Endothelial cell of umbilical vein (primary cell): ENCODE results near the gene ZNF689. TPM values are rescaled to one million over a fixed set of nuclear protein-coding genes. Genes with fewer than 3 reads are reported as not detected.

Experiments used
- BruUV-seq: library from RNA; stranded (reverse); fragments of 400-500 nt; replicated peaks from 2 replicates; lab custom pipeline; 2021; lab: Mats Ljungman, UMichigan
- CTCF ChIA-PET: fragments of 300-600, 350-600 bp; sonication (Branson Sonifier 250); formaldehyde crosslinking; loops from one replicate; lab custom pipeline; 2021; ENCODE audit warnings: antibody characterized with exemption, inconsistent platforms; lab: Charles Lee
- POLR2A ChIA-PET: fragments of 300-600, 350-600 bp; sonication (Branson Sonifier 250); formaldehyde crosslinking; loops from one replicate; lab custom pipeline; 2021; ENCODE audit warnings: antibody characterized with exemption, inconsistent platforms; lab: Charles Lee
- DNase-seq: peaks from one replicate; pipeline ENCODE4 v3.0.0-alpha.2; 2011; ENCODE audit warnings: low read depth, low spot score
- FAIRE-seq: peaks from 2 replicates; lab custom pipeline; 2011; peaks lifted over from hg19 to GRCh38; lab: Jason Lieb, UNC
- H2AFZ ChIP-seq: 2 replicates; pipeline ENCODE4 v1.6.0; 2012; ENCODE audit warnings: low read depth, low read length, control low read depth, inconsistent platforms
- H3K27ac ChIP-seq: 2 replicates; pipeline ENCODE4 v1.5.1; 2011; ENCODE audit warnings: low read depth, mild to moderate bottlenecking, control low read depth, low read length, moderate library complexity; ENCODE audit not compliant: insufficient read depth
- H3K27me3 ChIP-seq, 2 experiments: 2 replicates each; pipeline versions ENCODE4 v1.6.0 to v1.6.1; 2011; ENCODE audit warnings: low read length in 2 of 2, mixed read lengths in 1 of 2; ENCODE audit not compliant: control insufficient read depth in 2 of 2, insufficient read depth in 2 of 2
- H3K36me3 ChIP-seq, 2 experiments: 2 replicates in 1 of 2; 3 replicates in 1 of 2; pipeline ENCODE4 v1.5.1; 2011; ENCODE audit warnings: low read length in 2 of 2, mild to moderate bottlenecking in 1 of 2, moderate library complexity in 1 of 2; ENCODE audit not compliant: control insufficient read depth in 2 of 2, insufficient read depth in 2 of 2; ENCODE audit errors: extremely low read depth in 1 of 2
- H3K4me1 ChIP-seq: 3 replicates; pipeline ENCODE4 v1.5.1; 2011; ENCODE audit warnings: mild to moderate bottlenecking, low read length; ENCODE audit not compliant: control insufficient read depth, insufficient read depth; ENCODE audit errors: extremely low read depth
- H3K4me2 ChIP-seq: 2 replicates; pipeline ENCODE4 v1.6.1; 2011; ENCODE audit warnings: low read length, control low read depth, mixed read lengths; ENCODE audit not compliant: insufficient read depth
- H3K4me3 ChIP-seq, 3 experiments: fragments of 200-600 bp in 1 of 3; sonication (generic), shearing (Covaris generic) in 1 of 3; replicated peaks in 1 of 3; 2 replicates each; pipeline ENCODE4 v1.5.1; 2011 to 2016; ENCODE audit warnings: control low read depth in 3 of 3, low read length in 3 of 3, mild to moderate bottlenecking in 2 of 3, inconsistent platforms in 1 of 3, low read depth in 1 of 3, moderate library complexity in 1 of 3; ENCODE audit not compliant: insufficient read depth in 1 of 3
- H3K79me2 ChIP-seq: 2 replicates; pipeline ENCODE4 v1.6.0; 2012; ENCODE audit warnings: low read length, inconsistent platforms; ENCODE audit not compliant: control insufficient read depth, insufficient read depth
- H3K9ac ChIP-seq: replicated peaks from 2 replicates; pipeline ENCODE3; 2011; ENCODE audit warnings: low read length, control low read depth; ENCODE audit not compliant: insufficient read depth; ENCODE audit errors: extremely low read depth
- H3K9me1 ChIP-seq: replicated peaks from 3 replicates; pipeline ENCODE4 v1.6.0; 2011; ENCODE audit warnings: mild to moderate bottlenecking, low read length; ENCODE audit not compliant: control insufficient read depth, insufficient read depth; ENCODE audit errors: extremely low read depth
- H3K9me3 ChIP-seq: replicated peaks from 2 replicates; pipeline ENCODE4 v1.5.1; 2012; ENCODE audit warnings: low read length, inconsistent platforms; ENCODE audit not compliant: control insufficient read depth, insufficient read depth
- H4K20me1 ChIP-seq: replicated peaks from 2 replicates; pipeline ENCODE3; 2011; ENCODE audit warnings: mild to moderate bottlenecking, low read length; ENCODE audit not compliant: control insufficient read depth, insufficient read depth; ENCODE audit errors: extremely low read depth
- CTCF ChIP-seq, 2 donors: IDR thresholded peaks; 1 replicate in 1 of 2; 2 replicates in 1 of 2; pipeline ENCODE4 v1.5.1; 2011; ENCODE audit warnings: low read length in 2 of 2, mild to moderate bottlenecking in 2 of 2, moderate library complexity in 2 of 2, control low read depth in 1 of 2, inconsistent platforms in 1 of 2, low read depth in 1 of 2; ENCODE audit not compliant: insufficient read depth in 1 of 2; ENCODE audit errors: extremely low read depth in 1 of 2
- EZH2 ChIP-seq: IDR thresholded peaks from 2 replicates; pipeline ENCODE4 v1.6.1; 2012; ENCODE audit warnings: borderline replicate concordance, low read depth, mild to moderate bottlenecking, moderate library complexity, low read length, inconsistent platforms; ENCODE audit not compliant: severe bottlenecking
- FOS ChIP-seq: IDR thresholded peaks from 2 replicates; pipeline ENCODE4 v1.6.1; 2011; ENCODE audit warnings: mild to moderate bottlenecking, low read length, moderate library complexity, borderline replicate concordance; ENCODE audit not compliant: insufficient read depth
- GATA2 ChIP-seq: IDR thresholded peaks from 2 replicates; pipeline ENCODE4 v1.7.0; 2011; ENCODE audit warnings: low read depth, mild to moderate bottlenecking, moderate library complexity, mixed read lengths, low read length; ENCODE audit not compliant: insufficient read length, insufficient read depth
- JUN ChIP-seq: IDR thresholded peaks from 2 replicates; pipeline ENCODE4 v1.6.1; 2011; ENCODE audit warnings: borderline replicate concordance, low read depth; ENCODE audit not compliant: insufficient read length, insufficient read depth
- MAX ChIP-seq: IDR thresholded peaks from 2 replicates; pipeline ENCODE4 v1.6.1; 2011; ENCODE audit not compliant: insufficient read depth, insufficient read length
- MYC ChIP-seq: IDR thresholded peaks from one replicate; pipeline ENCODE4 v1.6.1; 2011; ENCODE audit warnings: mild to moderate bottlenecking, low read depth, low read length
- POLR2A ChIP-seq: IDR thresholded peaks from 2 replicates; pipeline ENCODE4 v1.6.1; 2012; ENCODE audit warnings: low read depth, mild to moderate bottlenecking, control low read depth, low read length
- POLR2AphosphoS5 ChIP-seq: IDR thresholded peaks from 2 replicates; pipeline ENCODE4 v1.6.1; 2012; ENCODE audit warnings: low read depth, mild to moderate bottlenecking, control low read depth, low read length, moderate library complexity; ENCODE audit not compliant: insufficient read depth
- dilution Hi-C: fragments of 300-500 bp; cut with MboI; formaldehyde crosslinking; loops from one replicate; pipeline ENCODE4 v1.15.0; 2019; ENCODE audit warnings: low sequenced_read_pairs; ENCODE audit not compliant: extremely low pct_ligation_motif_present
- intact Hi-C: fragments of 100-400 bp; cut with micrococcal nuclease; formaldehyde crosslinking; loops from one replicate; pipeline ENCODE4 v1.10.0; 2022
- polyA plus RNA-seq, 4 experiments: library from polyadenylated mRNA; depleted of rRNA in 3 of 4; stranded (reverse) in 3 of 4; unstranded in 1 of 4; fragments of >200 nt; gene quantifications; 2 replicates each; pipeline versions ENCODE4 v1.2.1 to v1.2.3, GENCODE V29; 2011 to 2012; ENCODE audit warnings: missing spikeins in 1 of 4
- total RNA-seq: library from RNA; stranded (reverse); gene quantifications from 2 replicates; pipeline ENCODE4 v1.2.3, GENCODE V29; 2021

The ZNF689 gene
- total and polyA plus RNA-seq, 2 donors (not counting 3 experiments of a cell fraction or from before 2014, with no cell fraction given) = 7.5 to 8.4 TPM

- BruUV-seq = no TSS peak
Measured at GRCh38 chr16:30565984-30566383, 44.2 kb downstream of the ZNF689 start.

GRCh38 chr16:30565526-30565925 lies 44.7 kb downstream of the ZNF689 start:
- FAIRE-seq (no peak), DNase-seq (no peak)
- H3K9me3 ChIP-seq = no peaks in the 10 kb centered on the region
- intact Hi-C loops = no loop called here
- no peak overlapping the region for H2AFZ ChIP-seq
- H4K20me1 ChIP-seq = no peaks in the 10 kb centered on the region
- peaks cover 0 to 4% of the 10 kb centered on the region in 2 experiments for H3K27me3 ChIP-seq
- no peaks in the 10 kb centered on the region for H3K36me3 ChIP-seq
- BruUV-seq = no TSS peak
- ChIA-PET POLR2A (no interaction called here), CTCF (interaction anchor here (1.3 to 2.2 kb wide), 4 partner anchors 30 to 136 kb away, joined by 3 to 7 read pairs (median 5); partner anchors contain the start of gene DCTPP1)
- no peak overlapping the region for H3K4me2 ChIP-seq
- H3K4me1 ChIP-seq = peaks cover 8% of the 10 kb centered on the region
- TF ChIP-seq MAX (no peak), POLR2AphosphoS5 (no peak), FOS (no peak), GATA2 (no peak), POLR2A (no peak), JUN (no peak), MYC (no peak), EZH2 (no peak), CTCF (IDR thresholded peaks at IDR 0.05; ENCODE audit: extremely low read depth in 1 of 2, insufficient read depth in 1 of 2, low read depth in 1 of 2, low read length in 2 of 2) (no peak)
- no peaks in the 10 kb centered on the region for H3K79me2 ChIP-seq
- no peaks in the 10 kb centered on the region for H3K9me1 ChIP-seq
- no peak overlapping the region for H3K9ac ChIP-seq
- H3K4me3 ChIP-seq = no peak overlapping the region
- dilution Hi-C loops = no loop called here
- no peak overlapping the region for H3K27ac ChIP-seq

More at GRCh38 chr16:30565984-30566383, 44.2 kb downstream of the ZNF689 start:
- no peaks in the 10 kb centered on the region for H3K9me3 ChIP-seq
- ChIA-PET CTCF (interaction anchor here (1.3 to 1.6 kb wide), 3 partner anchors 32 to 137 kb away, joined by 3 to 7 read pairs (median 4); partner anchors contain the start of gene DCTPP1), POLR2A (no interaction called here)
- H3K4me3 ChIP-seq = no peak overlapping the region
- no peak overlapping the region for H2AFZ ChIP-seq
- H4K20me1 ChIP-seq = no peaks in the 10 kb centered on the region
- no peaks in the 10 kb centered on the region for H3K79me2 ChIP-seq
- dilution Hi-C loops = no loop called here
- no peaks in the 10 kb centered on the region for H3K9me1 ChIP-seq
- H3K36me3 ChIP-seq = no peaks in the 10 kb centered on the region
- no peak overlapping the region for H3K4me2 ChIP-seq
- H3K27ac ChIP-seq = no peak overlapping the region
- no peak for FAIRE-seq
- no peak for TF ChIP-seq JUN
- no peak for TF ChIP-seq FOS
- no peak for TF ChIP-seq MAX
- no peak for TF ChIP-seq EZH2
- TF ChIP-seq POLR2AphosphoS5 = no peak
- no peak for TF ChIP-seq MYC
- H3K9ac ChIP-seq = no peak overlapping the region
- peaks cover 9% of the 10 kb centered on the region for H3K4me1 ChIP-seq
- intact Hi-C loops = no loop called here
- DNase-seq = no peak
- peaks cover 0 to 4% of the 10 kb centered on the region in 2 experiments for H3K27me3 ChIP-seq
